GM18517 (cell line): ENCODE measurements around the gene GNG4.
"Not testable (repeated sequence)": the region's sequence is repeated elsewhere in the genome, so short reads cannot be mapped to it uniquely, and the experiment has no call there.

Experiments used
- ATAC-seq: cut with Tn5 transposase; IDR thresholded peaks from one replicate; pipeline ENCODE4 v1.9.1; 2021; ENCODE audit warnings: mild to moderate bottlenecking, moderate library complexity; ENCODE audit not compliant: unreplicated experiment

Gene GNG4

DNA sequence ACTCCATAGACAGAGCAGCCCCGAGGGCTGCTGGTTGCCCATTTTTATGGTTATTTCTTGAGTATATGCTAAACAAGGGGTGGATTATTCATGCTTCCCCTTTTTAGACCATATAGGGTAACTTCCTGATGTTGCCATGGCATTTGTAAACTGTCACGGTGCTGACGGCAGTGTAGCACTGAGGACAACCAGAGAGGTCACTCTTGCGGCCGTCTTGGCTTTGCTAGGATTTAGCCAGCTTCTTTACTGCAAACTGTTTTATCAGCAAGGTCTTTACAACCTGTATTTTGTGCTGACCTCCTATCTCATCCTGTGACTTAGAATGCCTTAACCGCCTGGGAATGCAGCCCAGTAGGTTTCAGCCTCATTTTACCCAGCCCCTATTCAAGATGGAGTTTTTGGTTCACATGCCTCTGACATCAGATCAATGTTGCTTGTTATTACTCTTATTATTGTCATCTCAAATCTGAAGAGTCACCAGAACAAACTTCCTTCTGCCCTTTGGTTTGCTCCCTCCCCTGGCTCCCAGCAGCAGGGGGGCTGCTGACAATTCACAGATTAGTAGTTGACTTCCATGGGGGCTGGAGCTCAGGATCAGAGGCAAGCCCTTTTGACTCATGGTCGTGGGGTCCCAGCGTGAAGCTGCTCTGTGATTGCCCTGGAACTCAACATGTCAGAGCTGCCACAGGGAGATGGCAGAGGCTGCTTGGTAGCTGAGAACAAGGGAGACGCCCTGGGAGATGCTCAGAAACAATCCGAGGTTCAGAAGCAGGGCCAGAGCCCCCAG lies 103.0 kb downstream of the GNG4 start:
- ATAC-seq, result not testable (repeated sequence)

DNA sequence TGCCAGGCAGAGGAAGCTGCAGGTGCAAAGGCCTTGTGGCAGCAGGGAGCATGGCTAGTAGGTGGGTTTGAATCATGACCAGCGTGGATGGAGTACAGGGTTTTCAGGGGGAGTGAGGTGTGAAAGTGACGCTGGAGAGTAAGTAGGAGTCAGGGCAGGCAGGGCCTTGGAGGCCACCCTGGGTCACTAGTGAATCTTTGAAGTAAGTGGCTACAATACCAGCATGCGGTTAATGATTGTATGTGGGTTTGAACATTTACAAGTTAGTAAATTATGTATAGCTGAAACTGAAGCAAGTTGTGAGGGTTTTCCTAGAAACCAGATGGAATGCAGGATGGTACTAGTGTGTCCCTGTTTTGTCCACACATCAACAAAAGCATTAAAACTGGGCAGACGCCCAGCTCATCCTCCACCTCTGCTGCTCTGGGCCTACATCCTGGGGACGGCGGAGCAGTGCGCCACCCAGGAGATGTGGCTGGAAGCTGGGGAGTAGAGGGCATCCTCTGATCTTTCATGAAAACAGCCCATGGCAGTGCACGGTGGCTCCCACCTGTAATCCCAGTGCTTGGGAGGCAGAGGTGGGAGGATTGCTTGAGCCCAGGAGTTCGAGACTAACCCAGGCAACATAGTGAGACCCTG lies 104.2 kb downstream of the GNG4 start:
- ATAC-seq, result no peak

DNA sequence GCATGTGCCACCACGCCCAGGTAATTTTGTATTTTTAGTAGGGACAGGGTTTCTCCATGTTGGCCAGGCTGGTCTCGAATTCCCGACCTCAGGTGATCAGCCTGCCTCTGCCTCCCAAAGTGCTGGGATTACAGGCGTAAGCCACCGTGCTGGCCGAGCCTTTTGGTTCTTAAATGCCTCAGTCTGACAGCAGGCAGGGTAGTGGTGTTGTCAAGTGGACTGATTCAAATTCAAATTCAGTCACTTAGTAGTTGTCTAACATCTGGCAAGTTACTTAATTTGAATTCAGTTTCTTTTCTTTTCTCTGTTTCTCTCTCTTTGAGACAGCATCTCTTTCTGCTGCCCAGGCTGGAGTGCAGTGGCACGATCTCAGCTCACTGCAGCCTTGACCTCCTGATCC lies 106.7 kb downstream of the GNG4 start:
- ATAC-seq, result not testable (repeated sequence)

DNA sequence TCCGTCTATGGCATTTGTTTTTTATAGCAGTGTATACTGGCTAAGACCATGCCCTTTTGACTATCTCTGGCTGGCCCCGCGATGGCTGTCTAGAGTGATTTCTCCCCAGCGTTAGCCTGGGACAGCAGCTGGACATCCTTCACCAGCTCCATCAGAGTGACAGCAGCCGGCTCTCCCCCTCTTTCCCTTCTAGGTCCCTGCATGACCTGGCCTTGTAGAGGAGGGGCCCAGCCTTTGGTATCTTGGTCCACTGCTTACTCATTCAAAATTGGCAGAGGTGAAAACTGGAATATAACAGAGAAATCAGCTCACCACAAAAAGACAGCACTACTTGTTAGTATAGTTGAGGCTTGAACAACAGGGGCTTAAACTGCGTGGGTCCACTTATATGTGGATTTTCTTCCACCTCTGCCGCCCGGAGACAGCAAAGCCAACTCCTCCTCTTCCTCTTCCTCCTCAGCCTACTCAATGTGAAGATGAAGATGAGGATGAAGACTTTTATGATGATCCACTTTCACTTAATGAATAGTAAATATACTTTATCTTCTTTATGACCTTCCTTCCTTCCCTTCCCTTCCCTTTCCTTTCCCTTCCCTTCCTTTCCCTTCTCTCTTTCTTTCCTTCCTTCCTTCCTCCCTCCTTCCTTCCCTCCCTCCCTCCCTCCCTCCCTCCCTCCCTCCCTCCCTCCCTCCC lies 116.0 kb downstream of the GNG4 start:
- ATAC-seq, result no peak

DNA sequence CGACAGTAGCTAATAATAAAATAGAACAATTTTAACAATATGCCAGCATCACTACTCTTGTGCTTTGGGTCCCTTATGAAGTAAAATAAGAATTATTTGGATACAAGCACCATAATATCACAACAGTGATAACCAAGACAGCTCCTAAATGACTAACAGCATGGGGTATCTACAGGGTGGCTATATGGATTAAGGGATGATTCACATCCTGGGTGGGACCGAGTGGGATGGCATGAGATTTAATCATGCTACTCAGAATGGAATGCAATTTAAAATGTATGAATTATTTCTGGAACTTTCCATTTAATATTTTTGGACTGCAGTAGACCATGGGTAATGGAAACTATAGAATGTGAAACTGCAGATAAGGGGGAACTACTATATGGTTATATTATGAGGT lies 117.2 kb downstream of the GNG4 start:
- ATAC-seq, result no peak

DNA sequence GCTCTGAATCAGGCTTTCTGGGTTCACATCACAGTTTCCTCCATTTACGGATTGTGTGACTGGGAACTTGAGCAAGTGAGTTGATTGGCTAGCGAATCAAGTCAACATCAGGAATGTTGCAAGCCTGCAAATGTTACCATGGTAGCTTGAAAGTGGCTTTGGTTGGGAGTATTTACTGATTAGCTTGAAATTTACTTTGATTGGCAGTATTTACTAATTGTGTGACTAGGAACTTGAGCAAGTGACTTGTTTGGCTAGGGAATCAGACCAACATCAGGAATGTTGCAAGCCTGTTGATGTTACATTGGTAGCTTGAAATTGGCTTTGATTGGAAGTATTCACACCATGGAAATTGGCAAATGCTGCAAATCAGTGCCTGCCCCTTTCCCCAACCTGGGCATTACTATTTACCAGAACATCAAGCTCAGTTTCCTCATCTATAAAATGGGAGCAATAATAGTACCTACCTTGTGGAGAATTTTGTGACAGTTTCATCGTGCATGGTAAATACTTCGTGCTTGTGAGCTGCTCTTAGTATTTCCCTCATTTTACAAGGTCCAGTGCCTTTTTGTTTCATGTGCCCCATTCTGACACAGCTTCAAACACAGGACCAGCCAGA lies 122.3 kb downstream of the GNG4 start:
- no peak for ATAC-seq

DNA sequence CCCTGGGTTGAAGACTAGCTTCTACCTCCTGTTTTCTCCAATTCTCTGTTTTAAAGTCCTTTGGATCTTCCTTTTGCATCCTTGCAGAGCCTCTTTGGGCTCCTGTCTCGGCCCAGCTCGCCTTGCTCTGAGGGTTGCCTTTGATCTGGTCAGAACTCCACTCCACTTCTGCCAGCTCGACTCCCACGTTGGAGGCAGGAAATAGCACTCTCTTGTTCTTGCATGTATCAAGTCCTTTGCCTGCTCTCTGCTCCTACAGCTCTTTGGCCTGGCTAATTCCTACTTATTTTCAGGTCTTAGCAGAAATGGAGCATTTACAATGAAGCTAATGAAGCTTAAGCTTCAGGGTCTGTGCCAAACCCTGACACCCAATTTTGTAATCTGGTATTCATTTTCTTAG lies 124.3 kb downstream of the GNG4 start:
- ATAC-seq, result no peak

DNA sequence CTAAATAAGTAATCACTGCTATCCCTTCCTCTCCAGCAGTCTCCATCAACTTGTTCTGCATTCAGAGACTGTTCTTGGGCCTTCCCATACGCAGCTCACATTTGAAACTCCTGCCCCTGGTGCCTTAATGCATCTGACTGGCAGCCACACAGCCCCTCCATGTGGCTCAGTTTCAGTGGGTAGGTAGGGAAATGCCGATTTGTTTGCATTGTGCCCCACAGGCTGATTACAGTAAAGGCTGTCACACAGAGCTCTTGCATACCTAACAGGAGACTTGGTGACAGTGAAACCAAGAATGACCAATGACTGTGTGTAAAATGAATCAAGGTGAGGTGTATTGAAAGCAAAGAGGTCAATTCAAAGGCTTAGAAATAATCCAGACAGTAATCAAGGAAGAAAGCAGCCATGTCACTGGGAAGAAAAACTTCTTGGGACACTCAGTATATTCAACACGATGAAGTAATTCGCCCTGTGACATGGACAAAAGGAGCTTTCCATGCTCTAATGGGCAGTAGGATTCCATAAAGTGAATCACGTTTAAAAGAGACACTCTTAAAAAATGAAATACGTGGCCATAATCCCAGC lies 132.6 kb downstream of the GNG4 start:
- no peak for ATAC-seq

DNA sequence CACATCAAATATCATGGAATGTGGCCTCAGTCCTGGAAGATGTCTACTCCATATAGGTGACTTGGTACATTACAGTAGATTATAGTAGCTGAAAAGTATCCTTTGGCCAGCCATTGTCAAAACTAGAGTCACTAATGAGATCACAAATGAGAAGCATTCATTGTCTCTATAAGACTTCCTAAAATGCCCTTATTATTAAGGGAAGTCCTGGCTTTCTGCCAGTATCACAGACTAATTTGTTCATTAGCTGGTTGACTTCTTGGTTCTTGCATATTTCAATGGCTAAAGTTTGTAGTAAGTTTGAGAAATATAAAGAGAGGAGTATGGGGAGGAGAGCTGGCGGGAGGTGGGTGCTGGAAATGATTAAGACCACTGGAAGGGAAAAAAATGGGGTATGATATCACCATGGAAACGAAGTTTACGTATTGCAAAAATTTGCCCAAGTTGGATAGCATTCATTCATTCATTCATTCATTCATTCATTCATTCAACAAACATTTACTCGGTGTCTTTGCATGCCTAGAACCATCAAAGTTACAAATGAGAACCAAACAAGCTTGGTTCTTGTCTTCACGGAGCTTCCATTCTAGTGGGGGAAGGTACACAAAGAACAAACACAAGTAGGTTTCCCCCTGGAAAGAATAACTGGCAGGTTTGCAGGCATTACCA lies 133.6 kb downstream of the GNG4 start:
- no peak for ATAC-seq

DNA sequence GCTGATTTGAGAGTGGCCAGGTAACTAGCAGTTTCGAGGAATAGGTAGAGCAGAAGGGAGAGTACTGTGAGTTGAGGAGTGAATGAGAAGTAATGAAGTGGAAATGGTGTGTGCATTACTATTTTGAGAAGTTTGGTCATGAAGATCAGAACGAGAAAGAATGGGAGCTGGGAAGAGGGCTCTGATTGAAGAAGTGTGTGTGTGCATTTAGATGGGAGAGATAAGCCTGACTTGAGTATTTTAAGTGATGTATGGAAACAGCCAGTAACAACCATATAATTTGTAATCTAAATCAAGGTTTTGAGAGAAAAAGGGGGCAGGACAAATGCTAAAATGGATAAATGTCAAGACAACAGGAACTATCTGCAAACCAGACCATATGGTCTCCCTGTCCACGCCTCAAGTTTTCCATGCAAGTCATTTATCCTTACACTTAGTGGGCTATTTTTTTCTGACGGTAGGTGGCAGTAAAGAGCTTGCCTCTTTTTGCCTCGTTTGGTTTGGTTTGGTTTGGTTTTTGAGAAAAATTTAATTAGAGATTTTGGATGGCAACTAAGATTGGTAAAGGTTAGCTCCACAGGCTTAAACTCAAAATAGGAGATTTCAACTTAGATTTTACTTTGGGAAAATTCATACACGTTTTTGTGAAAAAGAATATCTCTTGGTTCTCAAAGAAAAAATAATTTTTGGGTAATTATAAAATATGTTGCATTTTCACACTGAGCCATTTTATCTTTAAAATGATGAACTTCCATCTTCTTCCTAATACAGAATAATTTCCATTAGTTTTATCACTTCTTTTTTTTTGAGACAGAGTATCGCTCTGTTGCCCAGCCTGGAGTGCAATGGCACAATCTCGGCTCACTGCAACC lies 135.9 kb downstream of the GNG4 start:
- ATAC-seq, result no peak

DNA sequence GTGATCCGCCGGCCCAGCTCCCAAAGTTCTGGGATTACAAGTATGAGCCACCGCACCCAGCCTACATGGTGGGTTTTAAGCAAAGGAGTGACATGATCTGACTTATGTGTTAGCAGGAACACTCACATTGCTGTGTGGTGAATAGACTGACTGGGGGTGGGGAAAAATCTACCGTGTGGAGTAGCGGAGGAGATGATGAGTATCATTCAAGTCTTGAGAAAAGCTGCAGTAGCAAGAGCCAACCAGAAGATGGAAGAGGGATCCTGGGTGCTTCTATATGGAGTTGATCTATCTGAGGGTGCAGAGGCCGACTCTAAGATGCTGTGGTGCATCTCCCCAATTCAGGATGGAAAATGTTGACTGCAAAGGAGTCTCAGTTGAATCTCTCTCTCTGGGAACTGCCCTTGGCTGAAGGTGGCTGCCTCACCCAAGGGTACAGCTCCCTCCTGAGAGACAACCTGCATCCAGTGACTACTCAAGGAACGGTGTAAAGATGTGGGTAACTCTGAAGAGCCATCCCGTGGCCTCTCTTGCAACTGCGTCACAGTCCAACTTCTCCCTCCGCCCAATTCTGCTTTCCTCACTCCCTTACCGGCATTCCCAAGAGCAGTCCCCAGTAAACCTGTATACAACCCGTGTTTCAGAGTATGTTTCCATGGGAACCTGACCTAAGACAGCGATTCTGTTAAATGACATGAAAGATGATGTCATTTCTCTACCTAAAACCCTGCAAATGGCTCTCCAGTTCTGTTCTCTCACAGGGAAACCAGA lies 137.9 kb downstream of the GNG4 start:
- ATAC-seq, result no peak

DNA sequence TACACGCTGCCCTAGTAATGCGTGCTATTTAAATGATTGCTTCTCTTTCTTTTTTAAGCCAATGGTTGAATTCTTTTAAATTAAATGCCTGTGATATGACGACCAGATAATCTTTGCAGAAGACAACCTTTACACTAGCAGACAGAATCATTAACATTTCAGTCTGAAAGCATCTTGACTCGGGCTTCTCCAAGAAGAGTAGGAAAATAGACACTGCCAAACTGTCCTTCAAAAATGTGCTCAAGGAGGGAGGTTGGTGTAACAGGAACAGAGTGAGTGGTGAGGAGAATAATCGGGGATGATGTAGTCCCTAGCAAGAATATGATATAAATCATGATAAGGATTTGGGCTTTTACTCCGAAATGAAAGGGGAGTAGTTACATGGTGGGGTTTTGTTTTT lies 138.8 kb downstream of the GNG4 start:
- ATAC-seq, result no peak

DNA sequence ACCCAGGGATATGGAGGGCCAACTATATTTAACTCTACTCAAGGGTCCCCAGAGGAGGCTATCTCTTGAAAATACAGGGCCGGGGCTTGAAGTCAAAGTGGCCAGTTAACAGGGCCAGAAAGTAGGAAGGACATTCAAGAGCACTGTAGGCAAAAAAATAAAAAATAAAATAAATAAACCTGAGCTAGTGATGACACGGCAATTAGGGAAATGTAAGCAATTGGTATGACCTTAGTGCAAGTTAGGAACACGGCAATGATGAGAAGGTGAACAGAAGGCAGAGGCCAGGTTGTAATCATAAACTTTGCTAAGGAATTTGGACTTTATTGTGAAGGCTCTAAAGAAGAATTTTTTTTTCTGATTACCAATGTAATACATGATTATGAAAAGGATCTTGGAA lies 142.0 kb downstream of the GNG4 start:
- no peak for ATAC-seq

DNA sequence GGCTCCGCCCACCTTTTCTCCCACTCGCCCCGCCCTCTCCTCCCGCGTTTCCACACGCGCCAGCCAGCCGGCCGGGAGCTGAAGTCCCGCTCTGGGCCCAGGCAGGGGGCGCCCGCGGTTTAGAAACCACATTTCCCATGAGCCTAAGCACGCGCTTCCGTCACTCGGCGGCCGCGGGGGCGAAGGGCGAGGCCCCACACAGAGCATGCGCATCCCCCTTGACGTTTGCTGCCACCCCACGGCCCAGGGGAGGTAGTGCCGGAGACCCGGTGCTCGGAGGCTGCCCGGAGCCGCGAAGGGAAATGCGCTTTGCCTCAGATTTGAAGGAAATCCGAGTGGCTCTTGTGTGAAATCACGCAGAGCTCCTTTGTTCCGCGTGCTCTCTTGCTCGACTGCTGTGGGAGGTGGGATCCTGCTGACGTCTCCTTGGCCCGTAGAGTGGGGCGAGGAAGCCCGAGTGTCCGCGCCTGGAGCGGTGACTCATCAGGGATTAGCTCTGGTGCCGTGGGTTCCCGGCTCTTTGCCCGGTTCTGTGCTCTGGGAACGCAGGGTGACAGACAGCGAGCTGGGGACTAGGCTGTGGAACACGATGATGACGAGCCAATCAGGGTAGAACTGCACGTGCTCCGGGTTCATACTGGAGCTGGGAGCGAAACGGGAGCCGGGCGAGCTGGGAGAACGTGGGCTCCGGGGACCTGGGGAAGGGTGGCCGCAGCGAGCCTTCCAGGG lies 144.9 kb downstream of the GNG4 start:
- ATAC-seq, result peak; percentile 82

DNA sequence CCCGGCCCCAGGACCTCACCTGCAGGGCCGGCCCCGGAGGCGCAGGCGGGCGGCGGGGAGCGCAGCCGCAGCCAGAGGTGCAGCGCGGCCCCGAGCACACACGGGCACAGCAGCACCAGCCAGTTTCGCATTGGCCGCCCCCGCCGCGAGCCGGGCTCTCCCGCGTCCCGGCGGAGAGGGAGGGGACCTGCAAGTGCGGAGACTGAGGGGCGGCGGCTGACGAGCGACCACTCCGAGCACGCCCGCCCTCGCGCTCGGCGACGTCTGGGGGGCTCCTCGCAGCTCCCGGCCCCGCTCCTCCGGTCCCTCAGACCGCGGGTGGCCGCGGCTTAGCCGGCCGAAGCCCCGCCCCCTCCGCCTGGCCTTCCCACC lies 145.5 kb downstream of the GNG4 start, which contains the start of gene B3GALNT2:
Gene B3GALNT2, minus strand, starts transcription at position 331 of the 372 bp plus-strand sequence. Its CDS starts 200 bp downstream, at position 131.
- peak; percentile 41 for ATAC-seq

DNA sequence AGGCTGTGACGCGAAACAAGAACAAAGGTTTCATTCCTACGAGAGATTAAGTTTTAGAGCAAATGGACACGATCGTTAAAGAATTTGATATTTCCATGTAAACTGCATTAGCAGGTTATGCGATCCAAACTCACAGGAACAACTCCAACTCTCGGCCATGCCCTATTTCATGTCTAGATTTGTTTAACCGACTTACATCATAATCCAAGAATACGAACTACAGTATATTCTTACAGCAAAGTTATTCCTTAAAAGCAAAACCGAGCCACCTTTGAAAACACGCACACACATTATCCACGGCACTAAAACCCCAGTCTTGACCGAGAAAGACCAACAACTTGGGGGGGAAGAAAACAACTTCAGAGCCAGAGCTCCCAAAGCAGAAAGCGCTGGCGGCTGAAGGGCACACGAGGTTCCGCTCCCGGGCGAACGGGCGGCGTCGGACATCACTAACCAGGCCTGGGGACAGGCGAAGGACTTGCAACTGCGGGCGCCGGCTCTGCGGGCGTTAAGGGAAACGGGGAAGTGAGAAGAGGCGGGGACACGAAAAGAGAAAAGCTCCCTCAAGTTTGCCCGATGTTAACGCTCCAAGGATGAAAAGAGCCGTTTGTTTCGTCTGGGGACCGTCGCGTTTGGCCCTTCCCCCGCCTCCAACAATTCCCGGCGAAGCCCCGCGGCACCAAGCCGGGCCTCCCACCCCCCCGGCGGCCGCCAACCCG lies 146.0 kb downstream of the GNG4 start:
- peak; percentile 1 for ATAC-seq

DNA sequence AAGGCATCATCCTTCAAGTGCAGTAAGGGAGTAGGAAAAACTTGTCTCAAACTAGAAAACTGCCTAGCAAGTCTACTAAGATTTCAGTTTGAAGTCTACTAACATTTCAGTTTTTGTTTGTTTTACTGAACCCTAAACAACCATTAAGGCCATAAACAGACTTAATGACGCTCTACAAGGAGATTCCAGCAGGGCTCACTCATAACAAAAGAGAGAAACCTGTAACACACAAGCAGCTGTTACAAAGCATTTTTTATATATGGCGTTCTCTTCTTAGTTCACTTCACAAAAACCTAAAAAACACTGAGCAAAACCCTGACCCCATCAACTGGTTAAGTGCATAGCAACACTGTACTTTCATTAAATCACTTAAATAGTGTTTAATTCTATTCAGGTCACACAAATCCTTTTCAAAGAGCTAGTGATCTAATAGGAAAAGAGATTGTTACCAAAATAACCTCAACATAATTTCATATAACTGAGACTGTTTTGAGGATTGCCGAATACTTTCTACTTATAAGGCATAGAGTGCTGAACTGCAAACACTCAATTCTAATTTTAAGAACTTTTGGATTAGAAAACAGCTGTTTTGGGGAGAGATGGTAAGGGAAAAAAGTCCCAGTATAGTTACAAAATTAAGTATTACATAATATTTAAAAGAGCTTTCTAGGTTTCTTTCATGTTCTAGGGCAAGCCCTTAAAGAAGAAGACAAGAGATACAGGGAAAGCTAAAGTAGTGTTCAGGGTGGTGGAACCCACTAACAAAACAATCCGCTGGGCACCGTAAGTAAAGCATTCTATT lies 146.8 kb downstream of the GNG4 start:
- no peak for ATAC-seq
